ENCODE results near the gene PSMA8. TPM values are rescaled to one million over a fixed set of nuclear protein-coding genes. Genes with fewer than 3 reads are reported as not detected.

Gene PSMA8
- polyA plus RNA-seq, 2 of the 4 experiments (the other 2 are of a cell fraction) = not detected

- Histone ChIP-seq H3K4me3 (no peak overlapping the region), H3K9me3 (no peaks in the 10 kb centered on the region), H3K4me1 (no peaks in the 10 kb centered on the region), H3K27ac (no peak overlapping the region), H3K4me2 (no peak overlapping the region)
- ATAC-seq (no peak), FAIRE-seq (no peak), DNase-seq (ENCODE audit: low read depth in 1 of 2, low spot score in 1 of 2) (no peak)
- no peak for TF ChIP-seq BCL3 (IDR thresholded peaks at IDR 0.05)
- no peak for TF ChIP-seq ELK1 (IDR thresholded peaks at IDR 0.05; ENCODE audit: low read depth, low read length)
- no peak for TF ChIP-seq SREBF2 (IDR thresholded peaks at IDR 0.05)
- TF ChIP-seq ATOH8 (CRISPR knock-in tag; IDR thresholded peaks at IDR 0.05; ENCODE audit: low read depth) = no peak
- no peak for TF ChIP-seq HOXB5 (CRISPR knock-in tag; IDR thresholded peaks at IDR 0.05)
- no peak for TF ChIP-seq KDM5A (IDR thresholded peaks at IDR 0.05)
- no peak for TF ChIP-seq FOXS1 (CRISPR knock-in tag; IDR thresholded peaks at IDR 0.05)
- TF ChIP-seq HMGXB4 (CRISPR knock-in tag; IDR thresholded peaks at IDR 0.05; ENCODE audit: borderline replicate concordance) = no peak
- no peak for TF ChIP-seq FOSL2 (IDR thresholded peaks at IDR 0.05)
- TF ChIP-seq FOSL2 (CRISPR knock-in tag; IDR thresholded peaks at IDR 0.05) = no peak
- TF ChIP-seq EHMT2 (IDR thresholded peaks at IDR 0.05; ENCODE audit: low read depth) = no peak
- no peak for TF ChIP-seq NFE2L2 (conservative IDR thresholded peaks at IDR 0.05; ENCODE audit: low read length)
- TF ChIP-seq E2F6 (IDR thresholded peaks at IDR 0.05; ENCODE audit: borderline replicate concordance, low read depth) = no peak
- 71% methylated on average over 1 of the region's 1 CpG for WGBS (ENCODE audit: missing lambda C conversion rate)
- ChIA-PET POLR2A (no interaction called here), CTCF (no interaction called here)
Observed at GRCh38 chr18:26096852-26097251, 36.8 kb upstream of the PSMA8 start.

GRCh38 chr18:26097563-26097962 is 36.1 kb upstream of the PSMA8 start:
- ATAC-seq = no peak
- ChIA-PET POLR2A (no interaction called here), CTCF (no interaction called here)
- no peaks in the 10 kb centered on the region for H3K9me3 ChIP-seq
- 89% methylated on average over 5 of the region's 5 CpGs for WGBS (ENCODE audit: missing lambda C conversion rate)
- H3K4me2 ChIP-seq = no peak overlapping the region
- no peak overlapping the region for H3K27ac ChIP-seq
- no peak for DNase-seq (ENCODE audit: low read depth in 1 of 2, low spot score in 1 of 2)
- no peak overlapping the region for H3K4me3 ChIP-seq
- H3K4me1 ChIP-seq = no peaks in the 10 kb centered on the region
- TF ChIP-seq PBX3 (IDR thresholded peaks at IDR 0.05) = no peak
- TF ChIP-seq ZNF302 (CRISPR knock-in tag; IDR thresholded peaks at IDR 0.05) = no peak
- no peak for TF ChIP-seq EHMT2 (IDR thresholded peaks at IDR 0.05; ENCODE audit: low read depth)
- no peak for TF ChIP-seq POLR2A (IDR thresholded peaks at IDR 0.05; ENCODE audit: low read length)
- no peak for TF ChIP-seq SMC3 (IDR thresholded peaks at IDR 0.05)
- no peak for TF ChIP-seq FOSB (CRISPR knock-in tag; IDR thresholded peaks at IDR 0.05)
- TF ChIP-seq GATA3 (IDR thresholded peaks at IDR 0.05; ENCODE audit: borderline replicate concordance) = no peak
- no peak for FAIRE-seq

Data from A549 (cell line).